Hepatocyte (in vitro differentiated cells): ENCODE results near the gene SPACA7. TPM values are rescaled to one million over a fixed set of nuclear protein-coding genes. Genes with fewer than 3 reads are reported as not detected.

Source experiments
- DNase-seq: peaks from one replicate; pipeline ENCODE4 v3.0.0-alpha.2; 2016; ENCODE audit warnings: low spot score
- H2AFZ ChIP-seq: fragments of 200-600 bp; sonication (generic); 2 replicates; pipeline ENCODE4 v1.6.0; 2016; ENCODE audit warnings: antibody characterized with exemption, mild to moderate bottlenecking
- H3K27ac ChIP-seq: fragments of 200-600 bp; sonication (generic); 2 replicates; pipeline ENCODE4 v1.5.1; 2016; ENCODE audit warnings: mild to moderate bottlenecking
- H3K27me3 ChIP-seq: fragments of 200-600 bp; sonication (generic); 2 replicates; pipeline ENCODE4 v1.6.1; 2016
- H3K36me3 ChIP-seq: fragments of 200-600 bp; sonication (generic); replicated peaks from 2 replicates; pipeline ENCODE4 v1.5.1; 2016; ENCODE audit warnings: low read depth; ENCODE audit not compliant: insufficient read depth
- H3K4me1 ChIP-seq: fragments of 200-600 bp; sonication (generic); 2 replicates; pipeline ENCODE4 v1.5.1; 2016; ENCODE audit warnings: mild to moderate bottlenecking, moderate library complexity; ENCODE audit not compliant: insufficient read depth
- H3K4me2 ChIP-seq: fragments of 200-600 bp; sonication (generic); 2 replicates; pipeline ENCODE4 v1.6.0; 2016
- H3K4me3 ChIP-seq: fragments of 200-600 bp; sonication (generic); 2 replicates; pipeline ENCODE4 v1.5.1; 2016; ENCODE audit warnings: mild to moderate bottlenecking
- H3K79me2 ChIP-seq: fragments of 200-600 bp; sonication (generic); 2 replicates; pipeline ENCODE4 v1.6.0; 2017; ENCODE audit warnings: mild to moderate bottlenecking
- H3K9me2 ChIP-seq: fragments of 200-600 bp; sonication (generic); replicated peaks from 2 replicates; pipeline ENCODE4 v1.6.0; 2017; ENCODE audit warnings: mild to moderate bottlenecking; ENCODE audit not compliant: insufficient read depth
- H3K9me3 ChIP-seq: fragments of 200-600 bp; sonication (generic); 2 replicates; pipeline ENCODE4 v1.5.1; 2016; ENCODE audit warnings: low read depth, mild to moderate bottlenecking
- H4K20me1 ChIP-seq: fragments of 200-600 bp; sonication (generic); 2 replicates; pipeline ENCODE4 v1.6.0; 2016; ENCODE audit warnings: mild to moderate bottlenecking; ENCODE audit not compliant: insufficient read depth, poor library complexity, severe bottlenecking
- CTCF ChIP-seq: fragments of 200-600 bp; sonication (generic); IDR thresholded peaks from 2 replicates; pipeline ENCODE4 v1.5.1; 2016; ENCODE audit warnings: antibody characterized with exemption, mild to moderate bottlenecking; ENCODE audit not compliant: poor library complexity
- EZH2 ChIP-seq: fragments of 200-600 bp; sonication (generic); IDR thresholded peaks from 2 replicates; pipeline ENCODE4 v1.6.1; 2016; ENCODE audit warnings: antibody characterized with exemption, mild to moderate bottlenecking, borderline replicate concordance
- EZH2phosphoT487 ChIP-seq: fragments of 200-600 bp; sonication (generic); IDR thresholded peaks from one replicate; pipeline ENCODE4 v1.6.1; 2018; ENCODE audit warnings: antibody characterized with exemption, mild to moderate bottlenecking, low read depth, moderate library complexity; ENCODE audit not compliant: unreplicated experiment, severe bottlenecking
- WGBS: methylation state at CpG from one replicate; pipeline ENCODE4 v1.1.6; 2016; ENCODE audit warnings: low lambda C conversion rate; ENCODE audit errors: missing lambda C conversion rate; 5-methylcytosine and 5-hydroxymethylcytosine counted together
- polyA plus RNA-seq: library from polyadenylated mRNA; unstranded; fragments of >200 nt; fragmentation: Nextera tagmentation; extraction: Ambion mirVana; gene quantifications from 2 replicates; pipeline ENCODE4 v1.2.1, GENCODE V29; 2016
- total RNA-seq: library from RNA; depleted of rRNA; stranded (reverse); fragments of >200 nt; gene quantifications from 2 replicates; pipeline ENCODE4 v1.2.3, GENCODE V29; 2014

Gene SPACA7
- total and polyA plus RNA-seq, 2 experiments from 2014 or later, result not detected

GRCh38 chr13:112451512-112452379 lies 75.6 kb downstream of the SPACA7 start:
- Histone ChIP-seq H3K4me1 (no peaks in the 10 kb centered on the region), H3K9me3 (no peaks in the 10 kb centered on the region), H3K4me3 (no peak overlapping the region), H3K27ac (no peak overlapping the region), H3K9me2 (no peaks in the 10 kb centered on the region), H3K36me3 (no peaks in the 10 kb centered on the region), H4K20me1 (no peaks in the 10 kb centered on the region), H2AFZ (no peak overlapping the region), H3K27me3 (no peaks in the 10 kb centered on the region), H3K79me2 (no peaks in the 10 kb centered on the region), H3K4me2 (no peak overlapping the region)
- DNase-seq, result no peak
- 89% methylated on average over 27 of the region's 43 CpGs for WGBS
- TF ChIP-seq EZH2 (no peak), CTCF (no peak)

DNA sequence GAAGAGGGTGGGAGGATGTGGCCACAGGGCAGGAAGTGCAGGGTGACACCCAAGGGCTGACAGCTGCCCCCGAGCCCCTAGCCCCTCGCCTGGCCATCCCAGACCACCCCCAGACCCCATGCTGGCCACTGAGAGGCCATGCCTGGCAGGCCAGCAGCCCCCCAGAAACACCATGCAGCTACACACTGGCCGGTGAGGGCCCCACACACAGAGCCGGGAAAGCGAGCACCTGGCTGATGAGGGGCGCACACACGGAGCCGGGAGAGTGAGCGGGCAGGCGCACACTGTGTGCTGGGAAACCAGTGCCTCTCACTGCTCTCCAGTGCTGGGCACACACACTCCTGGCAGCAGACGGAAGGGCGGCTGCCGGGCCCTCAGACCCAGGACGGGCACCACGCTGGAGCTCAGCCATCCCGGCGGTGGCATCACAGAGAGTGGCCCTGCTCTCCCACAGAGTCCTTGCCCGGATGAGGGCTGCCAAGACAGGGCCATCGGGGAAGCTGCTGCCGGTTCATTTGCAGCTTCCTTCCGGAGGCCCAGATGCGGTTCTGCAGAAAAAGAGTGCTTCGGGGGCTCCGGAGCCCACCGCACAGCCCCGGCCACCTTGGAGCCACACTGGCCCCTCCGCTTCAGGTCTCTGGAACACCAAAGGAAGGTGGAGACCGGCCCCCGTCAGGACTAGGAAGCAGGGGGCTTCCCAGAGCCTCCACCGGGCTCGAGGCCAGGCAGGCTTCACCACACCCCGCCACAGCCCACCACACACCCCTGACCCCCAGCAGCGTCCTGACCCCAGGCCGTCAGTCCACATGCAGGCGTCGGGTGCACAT lies 76.4 kb downstream of the SPACA7 start:
- Histone ChIP-seq H3K27ac (no peak overlapping the region), H2AFZ (no peak overlapping the region), H3K79me2 (no peaks in the 10 kb centered on the region), H3K4me1 (no peaks in the 10 kb centered on the region), H3K9me2 (no peaks in the 10 kb centered on the region), H3K4me3 (no peak overlapping the region), H3K36me3 (no peaks in the 10 kb centered on the region), H4K20me1 (no peaks in the 10 kb centered on the region), H3K4me2 (no peak overlapping the region), H3K27me3 (no peaks in the 10 kb centered on the region), H3K9me3 (no peaks in the 10 kb centered on the region)
- TF ChIP-seq EZH2 (no peak), EZH2phosphoT487 (no peak), CTCF (no peak)
- WGBS, result 84% methylated on average over 31 of the region's 36 CpGs
- DNase-seq, result no peak

DNA sequence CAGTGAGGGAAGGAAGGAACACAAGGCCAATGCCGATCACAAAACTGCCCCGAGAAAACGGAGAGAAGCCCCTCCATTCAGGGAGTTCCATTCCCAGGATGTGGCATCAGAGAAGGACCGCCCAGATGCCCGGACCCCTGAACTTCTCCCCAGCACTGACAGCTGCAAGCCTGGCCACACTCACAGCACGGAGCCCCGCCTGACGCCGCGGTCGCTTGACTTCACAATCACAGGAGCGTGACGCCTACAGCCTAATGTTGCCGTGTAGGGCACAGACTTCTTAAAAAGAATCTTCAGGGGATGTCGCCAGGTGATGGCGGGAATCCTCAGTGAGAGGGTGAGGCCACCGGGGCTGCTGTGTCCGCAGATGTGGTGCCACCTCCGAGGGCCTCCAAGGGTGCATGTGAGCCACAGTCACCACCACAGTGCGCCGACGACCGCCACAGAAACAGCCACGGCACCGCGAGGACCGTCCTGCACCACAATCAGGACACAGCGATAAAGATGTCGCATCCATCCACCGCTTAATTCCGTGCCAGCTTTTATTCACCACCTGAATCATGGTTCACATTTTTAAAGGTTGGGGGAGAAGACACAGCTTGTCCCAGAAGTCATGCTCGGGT lies 77.2 kb downstream of the SPACA7 start:
- no peaks in the 10 kb centered on the region for H3K4me1 ChIP-seq
- DNase-seq, result no peak

More for the DNA sequence above, 77.2 kb downstream of the SPACA7 start:
- no peaks in the 10 kb centered on the region for H3K9me2 ChIP-seq
- H3K4me3 ChIP-seq, result no peak overlapping the region
- H4K20me1 ChIP-seq, result no peaks in the 10 kb centered on the region
- 81% methylated on average over 27 of the region's 32 CpGs for WGBS
- H3K27ac ChIP-seq, result no peak overlapping the region
- no peaks in the 10 kb centered on the region for H3K9me3 ChIP-seq
- H3K79me2 ChIP-seq, result no peaks in the 10 kb centered on the region
- H3K27me3 ChIP-seq, result no peaks in the 10 kb centered on the region
- no peak for TF ChIP-seq EZH2
- H2AFZ ChIP-seq, result no peak overlapping the region
- no peak overlapping the region for H3K4me2 ChIP-seq
- H3K36me3 ChIP-seq, result no peaks in the 10 kb centered on the region
